ENCODE measurements around the gene PMS1.

Gene PMS1

GRCh38 chr2:189794310-189794709, 10.1 kb downstream of the PMS1 start:
- no peak overlapping the region for H3K4me3 ChIP-seq (ENCODE audit: low read depth, low read length)
- DNase-seq (ENCODE audit: low read depth) = no peak
- TF ChIP-seq CTCF (IDR thresholded peaks at IDR 0.05; ENCODE audit: insufficient read depth, low read depth, low read length, missing control alignments) = no peak

GRCh38 chr2:189797902-189798301, 13.7 kb downstream of the PMS1 start:
- DNase-seq (ENCODE audit: low read depth) = no peak
- no peak for TF ChIP-seq CTCF (IDR thresholded peaks at IDR 0.05; ENCODE audit: insufficient read depth, low read depth, low read length, missing control alignments)
- H3K4me3 ChIP-seq (ENCODE audit: low read depth, low read length) = no peak overlapping the region

- peak; percentile 58 for DNase-seq (ENCODE audit: low read depth)
- H3K4me3 ChIP-seq (ENCODE audit: low read depth, low read length) = no peak overlapping the region
- TF ChIP-seq CTCF (IDR thresholded peaks at IDR 0.05; ENCODE audit: insufficient read depth, low read depth, low read length, missing control alignments) = peak; percentile 32
These were observed 14.2 kb downstream of the PMS1 start for GRCh38 chr2:189798312-189799029.

- DNase-seq (ENCODE audit: low read depth) = no peak
- TF ChIP-seq CTCF (IDR thresholded peaks at IDR 0.05; ENCODE audit: insufficient read depth, low read depth, low read length, missing control alignments) = no peak
- H3K4me3 ChIP-seq (ENCODE audit: low read depth, low read length) = no peak overlapping the region
These were observed 14.7 kb downstream of the PMS1 start for GRCh38 chr2:189799030-189799331.

GRCh38 chr2:189799531-189799930, 15.3 kb downstream of the PMS1 start:
- no peak for TF ChIP-seq CTCF (IDR thresholded peaks at IDR 0.05; ENCODE audit: insufficient read depth, low read depth, low read length, missing control alignments)
- H3K4me3 ChIP-seq (ENCODE audit: low read depth, low read length) = no peak overlapping the region
- no peak for DNase-seq (ENCODE audit: low read depth)

GRCh38 chr2:189802396-189802912, 18.2 kb downstream of the PMS1 start:
- H3K4me3 ChIP-seq (ENCODE audit: low read depth, low read length) = no peak overlapping the region
- no peak for TF ChIP-seq CTCF (IDR thresholded peaks at IDR 0.05; ENCODE audit: insufficient read depth, low read depth, low read length, missing control alignments)
- DNase-seq (ENCODE audit: low read depth) = no peak

GRCh38 chr2:189803431-189803830, 19.2 kb downstream of the PMS1 start:
- no peak for DNase-seq (ENCODE audit: low read depth)
- H3K4me3 ChIP-seq (ENCODE audit: low read depth, low read length) = no peak overlapping the region
- TF ChIP-seq CTCF (IDR thresholded peaks at IDR 0.05; ENCODE audit: insufficient read depth, low read depth, low read length, missing control alignments) = no peak

Data from GM12865 (cell line).